Measurements from ENCODE around the gene NAP1L4.

The NAP1L4 gene

GRCh38 chr11:2992234-2992996, at the start of gene NAP1L4:
Gene NAP1L4 (minus strand): TSS chr11:2992329. CDS start chr11:2979220, 13,109 bp downstream.
- DNase-seq (ENCODE audit: low read depth) = peak; percentile 94

GRCh38 chr11:3040881-3041280, 48.8 kb upstream of the NAP1L4 start:
- DNase-seq (ENCODE audit: low read depth) = no peak

- DNase-seq (ENCODE audit: low read depth) = no peak
Measured at GRCh38 chr11:3037945-3038271, 45.8 kb upstream of the NAP1L4 start.

GRCh38 chr11:3037040-3037944, 45.2 kb upstream of the NAP1L4 start:
- DNase-seq (ENCODE audit: low read depth) = no peak

GRCh38 chr11:3036419-3036818, 44.3 kb upstream of the NAP1L4 start:
- DNase-seq (ENCODE audit: low read depth) = no peak

GRCh38 chr11:3035333-3035732, 43.2 kb upstream of the NAP1L4 start:
- DNase-seq (ENCODE audit: low read depth) = no peak

GRCh38 chr11:3030289-3031070, 38.4 kb upstream of the NAP1L4 start:
- DNase-seq (ENCODE audit: low read depth) = no peak

GRCh38 chr11:3028813-3029212, 36.7 kb upstream of the NAP1L4 start:
- no peak for DNase-seq (ENCODE audit: low read depth)

GRCh38 chr11:3026803-3027202, 34.7 kb upstream of the NAP1L4 start:
- no peak for DNase-seq (ENCODE audit: low read depth)

GRCh38 chr11:3022982-3023381, 30.9 kb upstream of the NAP1L4 start:
- no peak for DNase-seq (ENCODE audit: low read depth)

GRCh38 chr11:3022300-3022967, 30.3 kb upstream of the NAP1L4 start:
- DNase-seq (ENCODE audit: low read depth) = no peak

GRCh38 chr11:3021125-3021524, 29.0 kb upstream of the NAP1L4 start:
- no peak for DNase-seq (ENCODE audit: low read depth)

- DNase-seq (ENCODE audit: low read depth) = no peak
Measured at GRCh38 chr11:3020011-3020410, 27.9 kb upstream of the NAP1L4 start.

- DNase-seq (ENCODE audit: low read depth) = no peak
Measured at GRCh38 chr11:3018596-3018995, 26.5 kb upstream of the NAP1L4 start.

GRCh38 chr11:3016861-3017260, 24.7 kb upstream of the NAP1L4 start:
- no peak for DNase-seq (ENCODE audit: low read depth)

GRCh38 chr11:3015796-3016195, 23.7 kb upstream of the NAP1L4 start:
- no peak for DNase-seq (ENCODE audit: low read depth)

GRCh38 chr11:3014943-3015342, 22.8 kb upstream of the NAP1L4 start:
- DNase-seq (ENCODE audit: low read depth) = no peak

GRCh38 chr11:3014057-3014938, 22.2 kb upstream of the NAP1L4 start:
- peak; percentile 43 for DNase-seq (ENCODE audit: low read depth)

GRCh38 chr11:3011891-3012885, 20.1 kb upstream of the NAP1L4 start:
- no peak for DNase-seq (ENCODE audit: low read depth)

Measured in stimulated activated CD4-positive, alpha-beta T cell treated with anti-CD3 and anti-CD28 coated beads, Interleukin-2, amount 100 ng/mL, for 4 hours (primary cell).